ENCODE measurements around the gene HP1BP3. TPM values are rescaled to one million over a fixed set of nuclear protein-coding genes. Genes with fewer than 3 reads are reported as not detected.
A peak's percentile ranks its signal among the peaks of the same experiment; 100 is the strongest.

HP1BP3 gene
- total RNA-seq, 6 donors from 2014 or later = 140 to 731 (median 274) TPM

DNA sequence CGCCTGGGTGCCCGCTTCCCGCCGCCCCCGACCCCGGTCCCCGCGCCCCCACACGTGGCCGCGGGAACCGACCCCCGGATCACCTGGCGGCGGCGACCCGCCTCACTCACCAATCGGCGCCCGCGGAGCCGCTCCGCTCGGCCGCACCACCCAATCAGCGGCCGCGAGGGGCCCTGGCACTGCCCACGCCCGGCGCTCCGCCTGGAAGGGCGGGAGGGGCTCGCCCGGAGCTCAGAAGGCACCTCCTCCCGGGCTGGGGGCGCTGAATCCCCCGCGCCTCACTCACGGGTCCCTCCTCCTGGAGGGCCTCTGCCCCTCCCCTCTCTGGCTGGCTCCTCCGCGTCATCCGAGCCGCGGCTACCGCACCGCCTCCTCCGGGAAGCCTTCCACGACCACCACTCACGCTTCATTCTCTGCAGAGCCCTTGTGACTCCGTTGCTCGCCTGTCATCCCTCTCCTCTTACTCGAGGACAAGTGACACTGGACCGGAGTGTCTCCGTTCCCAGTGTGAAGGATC is 55.0 kb downstream of the HP1BP3 start:
- H3K4me1 ChIP-seq = peaks cover 22 to 28% (median 24%) of the 10 kb centered on the region in 4 donors
- TF ChIP-seq POLR2A (IDR thresholded peaks at IDR 0.05) = no peak
- TF ChIP-seq POLR2AphosphoS5 (IDR thresholded peaks at IDR 0.05) = no peak
- TF ChIP-seq EP300 (IDR thresholded peaks at IDR 0.05) = no peak
- no peak for TF ChIP-seq CTCF (IDR thresholded peaks at IDR 0.05)
- H3K27me3 ChIP-seq = peaks cover 0 to 26% (median 16%) of the 10 kb centered on the region in 4 donors
- H3K36me3 ChIP-seq = peaks cover 0 to 3% (median 0%) of the 10 kb centered on the region in 4 donors
- WGBS, 2 donors = 2 to 3% methylated on average over 19 to 25 of the region's 55 CpGs
- DNase-seq = peak; percentile 61 to 92
- ATAC-seq (ENCODE audit: low FRiP score in 2 of 2) = peak; percentile 17 to 76
- H3K4me3 ChIP-seq = peak overlapping the region; percentile 40 to 70 (median 61)
- H3K27ac ChIP-seq = no peak overlapping the region
- no peaks in the 10 kb centered on the region for H3K9me3 ChIP-seq

GRCh38 chr1:20731057-20731991 is 55.8 kb downstream of the HP1BP3 start:
- no peak for ATAC-seq (ENCODE audit: low FRiP score in 2 of 2)
- Histone ChIP-seq H3K36me3 (no peaks in the 10 kb centered on the region), H3K27me3 (peaks cover 0 to 26% (median 16%) of the 10 kb centered on the region in 4 donors), H3K27ac (no peak overlapping the region), H3K4me1 (peaks cover 22 to 28% (median 24%) of the 10 kb centered on the region in 4 donors), H3K4me3 (peak overlapping the region; percentile 16 to 70 (median 61)), H3K9me3 (no peaks in the 10 kb centered on the region)
- TF ChIP-seq POLR2A (IDR thresholded peaks at IDR 0.05) = no peak
- no peak for TF ChIP-seq CTCF (IDR thresholded peaks at IDR 0.05)
- no peak for TF ChIP-seq EP300 (IDR thresholded peaks at IDR 0.05)
- TF ChIP-seq POLR2AphosphoS5 (IDR thresholded peaks at IDR 0.05) = no peak
- WGBS, 2 donors = 23% methylated on average over 34 of the region's 62 CpGs; no CpG with 5 or more reads in 1 of the 2 donors
- DNase-seq = peak in 1 of 2 donors; percentile 84

DNA sequence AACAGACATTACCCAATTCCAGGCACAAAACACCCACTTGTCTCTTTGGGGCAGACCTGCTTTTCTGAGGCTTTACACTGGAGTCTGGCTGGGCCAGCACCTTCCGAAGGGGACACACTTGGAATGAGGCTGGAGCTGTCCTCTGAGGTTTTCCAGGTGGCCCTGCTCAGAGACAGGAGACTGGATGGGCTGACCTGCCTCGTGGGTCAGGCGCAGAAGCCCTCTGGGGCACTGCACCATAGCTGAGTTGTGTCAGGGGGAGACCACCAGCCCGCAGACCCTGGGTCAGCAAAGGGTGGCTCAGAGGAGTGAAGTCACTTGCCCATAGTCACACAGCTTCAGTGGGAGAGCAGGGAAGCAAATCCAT is 56.4 kb downstream of the HP1BP3 start:
- WGBS, 2 donors = 48% methylated on average over 4 of the region's 4 CpGs; no CpG with 5 or more reads in 1 of the 2 donors
- DNase-seq = no peak
- no peak overlapping the region for H3K4me3 ChIP-seq

GRCh38 chr1:20729990-20730689 is 57.0 kb downstream of the HP1BP3 start:
- WGBS, 2 donors = 14 to 22% methylated on average over 17 to 19 of the region's 19 CpGs
- H3K9me3 ChIP-seq = no peaks in the 10 kb centered on the region
- H3K4me1 ChIP-seq = peaks cover 22 to 28% (median 24%) of the 10 kb centered on the region in 4 donors
- DNase-seq (no peak), ATAC-seq (ENCODE audit: low FRiP score in 2 of 2) (no peak)
- H3K36me3 ChIP-seq = no peaks in the 10 kb centered on the region
- H3K27me3 ChIP-seq = peaks cover 0 to 26% (median 16%) of the 10 kb centered on the region in 4 donors
- TF ChIP-seq POLR2AphosphoS5 (IDR thresholded peaks at IDR 0.05) = no peak
- no peak for TF ChIP-seq POLR2A (IDR thresholded peaks at IDR 0.05)
- TF ChIP-seq CTCF (IDR thresholded peaks at IDR 0.05) = no peak
- no peak overlapping the region for H3K4me3 ChIP-seq
- H3K27ac ChIP-seq = no peak overlapping the region

More for the DNA sequence above, 56.4 kb downstream of the HP1BP3 start:
- Histone ChIP-seq H3K27ac (no peak overlapping the region), H3K4me1 (peaks cover 22 to 28% (median 24%) of the 10 kb centered on the region in 4 donors), H3K27me3 (peaks cover 0 to 26% (median 16%) of the 10 kb centered on the region in 4 donors), H3K36me3 (no peaks in the 10 kb centered on the region), H3K9me3 (no peaks in the 10 kb centered on the region)
- ATAC-seq (ENCODE audit: low FRiP score in 2 of 2) = no peak
- TF ChIP-seq POLR2AphosphoS5 (IDR thresholded peaks at IDR 0.05) (no peak), EP300 (IDR thresholded peaks at IDR 0.05) (no peak), POLR2A (IDR thresholded peaks at IDR 0.05) (no peak), CTCF (IDR thresholded peaks at IDR 0.05) (no peak)

Measured in upper lobe of left lung (tissue), 6 donors.